Measurements from ENCODE around the gene FGF4.
"Not testable (repeated sequence)": the region's sequence is repeated elsewhere in the genome, so short reads cannot be mapped to it uniquely, and the experiment has no call there.

FGF4 gene

DNA sequence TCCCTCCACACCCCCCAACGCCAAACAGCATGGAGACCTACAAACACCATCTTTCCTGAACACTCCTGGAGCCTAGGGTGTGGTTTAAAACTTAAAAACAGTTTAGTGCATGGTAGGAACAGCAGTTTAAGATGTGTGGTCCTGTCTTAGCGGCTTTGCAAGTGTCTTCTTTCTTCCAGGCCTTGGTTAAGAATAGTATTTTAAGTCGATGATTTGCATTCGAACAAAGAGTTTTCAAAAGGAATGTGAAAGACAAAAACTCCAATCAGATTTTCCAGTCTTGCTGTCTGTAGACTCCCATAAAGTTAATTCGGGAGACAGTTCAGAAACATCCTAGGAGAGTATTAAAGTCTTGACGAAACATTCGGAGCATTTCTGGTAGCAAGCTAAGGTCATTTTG is 3.7 kb downstream of the FGF4 start:
- no peak for DNase-seq

DNA sequence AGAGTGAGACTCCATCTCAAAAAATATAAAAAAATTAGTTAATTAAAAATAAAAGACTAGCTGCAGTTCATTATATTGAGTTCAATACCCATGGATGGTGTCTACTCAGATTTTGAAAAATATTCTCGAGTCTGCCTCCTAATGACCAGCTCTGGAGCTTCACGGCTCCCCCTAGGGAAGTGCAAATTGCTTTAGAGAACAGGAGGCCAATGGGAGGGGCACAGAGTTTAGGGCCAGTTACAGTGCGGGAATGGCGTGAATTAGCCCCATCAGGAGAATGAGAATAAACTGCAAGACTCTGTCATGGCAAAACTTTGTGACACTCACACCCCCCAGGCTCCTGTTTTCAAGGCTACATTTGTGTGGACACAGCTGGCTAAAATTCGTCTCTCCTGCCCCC is 4.6 kb downstream of the FGF4 start:
- no peak for DNase-seq

DNA sequence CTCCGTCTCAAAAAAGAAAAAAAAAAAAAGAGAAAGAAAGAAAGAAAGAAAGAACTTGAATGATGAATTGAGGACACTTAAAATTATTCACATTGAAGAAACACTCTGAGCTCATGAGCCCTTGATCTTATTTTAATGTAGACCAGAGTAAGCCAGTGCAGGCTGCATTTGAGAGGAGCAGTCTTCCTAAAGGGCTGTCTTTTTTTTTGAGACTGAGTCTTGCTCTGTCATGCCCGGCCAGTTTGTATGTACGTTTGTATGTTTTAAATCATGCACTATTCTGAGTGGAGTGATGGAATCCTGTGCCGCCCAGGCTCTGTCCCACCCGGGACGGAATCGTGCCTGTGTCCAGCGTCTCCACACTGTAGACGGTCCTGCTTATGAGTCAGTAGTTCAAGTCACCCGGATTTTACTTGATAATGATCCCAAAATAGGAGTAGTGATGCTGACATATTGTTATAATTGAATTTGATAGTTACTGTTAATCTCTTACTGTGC is 9.6 kb downstream of the FGF4 start:
- no peak for DNase-seq

DNA sequence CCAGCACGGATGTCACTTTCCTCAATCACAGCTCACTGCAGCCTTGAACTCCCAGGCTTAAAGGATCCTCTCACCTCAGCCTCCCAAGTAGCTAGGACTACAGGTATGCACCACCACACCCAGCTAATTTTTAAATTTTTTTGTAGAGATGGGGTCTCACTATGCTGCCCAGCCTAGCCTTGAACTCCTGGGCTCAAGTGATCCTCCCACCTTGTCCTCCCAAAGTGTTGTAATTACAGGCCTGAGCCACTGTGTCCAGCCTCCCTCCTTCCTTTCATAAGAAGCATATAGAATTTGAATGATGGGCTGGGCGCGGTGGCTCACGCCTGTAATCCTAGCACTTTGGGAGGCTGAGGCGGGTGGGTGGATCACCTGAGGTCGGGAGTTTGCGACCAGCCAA is 10.2 kb downstream of the FGF4 start:
- not testable (repeated sequence) for DNase-seq

DNA sequence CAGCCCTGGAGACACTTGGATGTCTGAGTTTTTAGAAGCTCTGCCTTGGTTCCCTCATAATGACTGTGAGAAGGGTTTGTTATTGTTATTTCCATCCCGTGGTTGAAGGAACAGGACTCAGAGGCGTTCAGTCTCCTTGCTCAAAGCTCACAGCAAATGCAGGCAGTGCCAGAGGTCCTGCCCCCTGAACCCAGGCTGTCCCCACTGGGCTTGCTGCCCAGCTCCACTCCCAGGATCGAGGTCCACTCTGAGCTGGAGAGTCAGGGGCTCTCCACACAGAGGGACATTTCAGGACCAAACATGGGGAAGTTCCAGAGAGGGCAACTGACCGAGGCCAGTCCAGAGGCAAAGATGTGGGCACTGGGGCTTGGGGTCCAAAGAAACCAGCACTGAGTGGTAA is 14.8 kb downstream of the FGF4 start:
- DNase-seq, result no peak

DNA sequence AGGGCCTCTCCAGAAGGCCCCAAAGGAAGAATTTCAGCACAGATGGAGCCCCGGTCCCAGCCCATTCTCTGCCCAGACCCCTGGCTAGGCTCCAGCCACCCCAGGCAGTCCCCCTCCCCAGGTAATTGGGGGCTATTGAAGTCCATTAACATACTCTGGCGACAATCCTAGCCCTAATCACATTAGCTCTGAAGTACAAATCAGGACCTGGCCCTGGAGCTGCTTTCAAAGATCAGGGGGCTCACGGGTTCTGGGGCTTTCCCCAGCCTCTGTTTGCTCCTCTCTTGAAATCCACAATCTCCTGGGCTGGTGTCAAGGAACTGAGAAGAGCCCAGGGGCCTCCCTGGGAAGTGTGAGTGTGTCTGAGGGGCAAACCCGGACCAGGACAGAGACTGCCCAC is 22.3 kb downstream of the FGF4 start:
- DNase-seq, result no peak

DNA sequence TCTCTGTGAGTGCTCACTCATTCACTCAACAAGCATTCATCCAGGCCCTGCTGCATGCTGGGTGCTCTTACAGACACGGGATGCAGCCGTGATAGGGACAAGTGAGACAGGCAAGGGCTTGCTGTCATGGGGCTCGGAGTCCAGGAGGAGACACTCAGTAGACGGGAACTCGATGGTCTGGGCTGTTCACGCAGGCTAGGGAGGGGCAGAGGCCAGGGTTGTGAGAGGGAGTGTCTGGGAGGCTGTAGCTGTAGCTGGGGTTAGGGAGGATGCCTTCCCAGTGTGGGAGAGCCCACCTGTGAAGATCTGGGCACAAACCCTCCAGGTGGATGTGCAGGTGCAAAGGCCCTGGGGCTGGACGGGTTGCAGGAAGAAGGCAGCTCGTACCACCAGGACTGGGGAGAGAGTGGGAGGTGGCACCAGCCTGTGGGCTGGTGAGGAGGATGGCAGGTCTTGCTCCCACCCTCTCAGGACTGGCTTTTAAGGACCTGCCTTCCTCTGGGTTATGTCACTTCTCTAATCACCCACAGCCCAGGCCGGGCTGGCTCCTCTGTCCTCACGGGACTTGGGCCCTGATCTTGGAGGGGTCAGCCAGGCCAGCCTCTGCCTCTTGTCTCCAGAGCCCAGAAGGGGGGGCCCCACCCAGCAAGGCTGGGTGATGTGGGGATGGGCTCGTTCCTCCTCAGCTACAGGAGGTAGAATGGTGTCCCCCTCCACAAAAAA is 24.1 kb downstream of the FGF4 start:
- DNase-seq, result no peak

DNA sequence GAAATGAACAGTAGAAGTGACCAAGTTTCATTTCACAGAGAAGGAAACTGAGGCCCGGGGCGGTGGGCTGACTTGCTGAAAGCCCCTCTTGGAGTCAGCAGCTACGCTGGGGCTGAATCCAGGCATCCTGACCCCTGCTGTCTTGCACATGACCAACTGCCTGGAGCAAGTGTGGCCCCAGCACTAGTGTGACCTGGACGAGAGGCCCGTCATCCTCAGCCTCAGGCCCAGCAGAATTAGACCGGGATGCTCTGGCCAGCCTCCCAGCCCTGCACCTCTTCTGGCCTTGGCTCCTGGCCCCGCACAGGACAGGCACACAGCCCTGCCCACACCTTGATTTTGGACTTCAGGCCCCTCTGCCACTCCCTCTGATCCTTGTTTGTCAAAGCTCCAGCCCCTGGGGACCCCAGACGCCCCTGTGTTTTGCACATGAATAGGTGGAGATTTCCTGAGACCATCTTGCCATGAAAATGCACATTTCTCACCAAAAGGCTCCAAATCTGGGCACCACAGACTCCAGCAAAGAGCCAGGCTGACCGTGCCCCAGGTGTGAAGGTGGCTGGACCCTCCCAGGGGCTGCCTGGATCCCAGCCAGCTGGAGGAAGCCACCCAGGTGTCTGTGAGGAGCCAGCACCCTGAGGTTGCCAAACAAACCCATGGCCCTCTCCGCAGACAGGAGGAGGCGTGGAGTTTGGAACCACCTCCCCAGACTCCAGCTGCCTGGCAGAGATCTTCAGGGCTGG is 24.9 kb downstream of the FGF4 start:
- DNase-seq, result no peak

DNA sequence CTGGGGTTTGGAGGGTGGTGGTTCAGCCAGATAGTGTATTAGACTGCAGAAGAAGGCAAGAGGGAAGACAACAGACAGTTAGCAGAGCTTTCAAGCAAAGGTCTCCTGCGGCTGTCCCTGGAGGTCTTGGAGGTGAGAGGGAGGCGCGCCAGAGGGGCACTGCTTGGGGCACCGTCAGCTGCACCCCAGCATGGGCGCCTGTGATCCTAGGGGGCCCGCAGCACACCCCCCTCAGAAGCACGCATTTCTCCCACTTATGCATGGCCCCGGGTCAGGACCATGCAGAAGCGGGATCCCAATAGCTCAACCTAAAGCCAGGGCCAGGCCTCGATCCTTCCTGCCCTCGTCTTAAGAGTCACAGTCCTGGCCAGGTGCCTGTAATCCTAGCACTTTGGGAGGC is 26.5 kb downstream of the FGF4 start:
- DNase-seq, result no peak

DNA sequence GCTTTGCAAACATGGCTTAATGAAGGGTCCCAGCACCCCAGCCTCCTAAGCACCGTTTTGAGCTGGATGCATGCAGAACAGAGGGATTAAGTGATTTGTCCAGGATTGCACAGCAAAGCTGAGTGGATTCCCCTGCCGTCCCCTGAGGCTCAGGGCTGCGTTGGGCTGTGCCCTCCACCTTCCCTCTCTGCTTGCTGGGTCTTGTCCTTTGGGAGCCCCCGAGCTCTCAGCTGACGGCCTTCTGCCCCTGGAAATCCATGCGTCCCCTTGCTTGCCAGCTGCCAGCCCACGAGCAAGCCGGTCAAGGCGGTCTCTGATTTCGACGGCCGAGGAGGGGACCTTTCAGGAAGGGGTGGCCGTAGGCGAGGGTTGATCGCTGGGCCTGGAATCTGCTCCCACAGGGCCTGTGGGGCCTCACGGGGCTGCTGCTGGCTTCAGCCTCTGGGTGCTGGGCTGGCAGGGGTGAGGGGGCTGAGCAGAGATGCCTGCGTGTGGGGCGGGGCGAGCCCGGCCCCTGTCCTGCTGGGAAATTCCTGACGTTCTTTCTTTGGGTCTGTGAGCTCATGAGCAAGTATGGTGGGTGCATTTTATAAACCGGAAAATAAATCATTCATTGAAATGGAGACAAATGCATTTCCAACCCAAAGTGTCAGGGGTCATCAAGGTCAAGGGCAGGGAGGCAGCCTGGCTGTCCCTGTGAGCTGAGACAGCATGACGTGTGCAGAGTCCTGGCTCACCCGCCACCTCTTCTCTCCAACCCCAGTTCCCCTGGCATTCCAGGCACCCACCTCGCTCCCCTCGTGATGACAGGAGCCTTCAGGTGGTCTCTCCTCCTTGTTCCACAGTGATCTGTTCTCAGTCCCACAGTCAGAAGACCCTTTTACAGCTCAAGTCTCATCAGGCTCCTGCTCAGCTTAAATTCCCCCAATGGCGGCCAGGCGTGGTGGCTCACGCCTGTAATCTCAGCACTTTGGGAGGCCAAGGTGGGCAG is 28.1 kb downstream of the FGF4 start:
- no peak for DNase-seq

DNA sequence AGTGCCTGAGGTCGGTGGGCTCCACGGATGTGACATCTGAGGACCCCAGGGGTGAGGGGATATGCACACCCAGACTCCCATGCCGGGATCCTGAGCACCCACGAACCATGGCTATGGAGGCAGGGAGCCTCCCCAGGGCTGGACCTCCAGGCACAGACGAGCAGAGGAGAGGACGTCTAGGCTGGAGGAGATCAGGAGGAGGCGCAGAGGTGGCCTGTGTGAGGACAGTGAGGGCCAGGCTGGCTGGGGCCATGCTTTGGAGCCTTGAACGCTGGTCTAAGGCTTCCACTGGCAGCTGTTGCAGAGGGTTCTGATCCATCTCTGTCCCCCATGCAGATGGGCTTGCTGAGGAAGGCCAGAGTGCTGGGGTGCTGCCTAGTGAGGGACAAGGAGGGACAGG is 29.0 kb downstream of the FGF4 start:
- DNase-seq, result no peak

DNA sequence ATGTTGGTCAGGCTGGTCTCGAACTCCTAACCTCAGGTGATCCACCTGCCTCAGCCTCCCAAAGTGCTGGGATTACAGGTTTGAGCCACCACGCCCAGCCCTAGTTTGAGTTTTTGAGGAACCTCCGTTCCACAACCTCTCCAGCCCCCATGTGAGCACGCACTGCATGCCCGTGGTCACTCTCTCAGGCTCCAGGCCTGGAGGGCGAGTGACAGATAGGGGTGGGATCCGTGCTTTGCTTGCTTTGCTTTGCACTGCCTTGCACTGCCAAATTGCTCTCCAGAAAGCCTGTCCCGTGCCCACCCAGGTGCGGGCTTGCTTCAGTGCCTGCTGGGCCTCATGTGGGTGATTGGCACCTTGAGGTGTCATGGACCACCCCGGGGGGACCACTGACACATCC is 29.9 kb downstream of the FGF4 start:
- no peak for DNase-seq

DNA sequence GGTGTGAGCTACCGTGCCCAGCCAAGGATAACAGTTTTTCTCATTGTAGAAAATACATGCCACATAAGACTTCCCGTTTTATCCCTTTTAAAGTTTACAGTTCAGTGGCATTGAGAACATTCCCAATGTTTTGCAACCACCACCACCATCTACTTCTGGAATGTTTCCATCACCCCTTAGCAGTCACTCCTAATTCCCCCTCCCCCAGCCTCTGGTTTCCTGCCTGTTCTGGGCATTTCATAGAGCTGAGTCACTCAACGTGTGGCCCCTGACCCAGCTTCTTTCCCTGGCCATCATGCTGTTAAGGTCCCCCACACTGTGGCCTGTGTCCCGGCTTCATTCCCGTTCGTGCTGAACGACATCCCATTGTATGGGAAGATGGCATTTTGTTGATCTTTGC is 30.7 kb downstream of the FGF4 start:
- no peak for DNase-seq

DNA sequence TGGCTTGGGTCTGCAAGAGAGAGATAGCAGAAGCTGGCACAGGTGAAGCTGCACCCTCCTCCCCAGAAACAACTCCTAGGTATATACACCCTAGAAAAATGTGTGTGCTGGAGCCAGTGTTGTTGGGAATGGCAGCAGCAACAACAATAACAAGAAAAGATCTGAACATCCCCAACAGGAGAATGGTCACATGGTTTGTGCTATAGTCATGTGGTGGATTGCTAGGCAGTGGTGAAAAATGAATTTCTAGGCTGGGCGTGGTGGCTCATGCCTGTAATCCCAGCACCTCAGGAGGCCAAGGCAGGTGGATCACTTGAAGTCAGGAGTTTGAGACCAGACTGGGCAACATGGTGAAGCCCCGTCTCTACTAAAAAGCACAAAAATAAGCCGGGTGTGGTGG is 40.3 kb downstream of the FGF4 start:
- no peak for DNase-seq

DNA sequence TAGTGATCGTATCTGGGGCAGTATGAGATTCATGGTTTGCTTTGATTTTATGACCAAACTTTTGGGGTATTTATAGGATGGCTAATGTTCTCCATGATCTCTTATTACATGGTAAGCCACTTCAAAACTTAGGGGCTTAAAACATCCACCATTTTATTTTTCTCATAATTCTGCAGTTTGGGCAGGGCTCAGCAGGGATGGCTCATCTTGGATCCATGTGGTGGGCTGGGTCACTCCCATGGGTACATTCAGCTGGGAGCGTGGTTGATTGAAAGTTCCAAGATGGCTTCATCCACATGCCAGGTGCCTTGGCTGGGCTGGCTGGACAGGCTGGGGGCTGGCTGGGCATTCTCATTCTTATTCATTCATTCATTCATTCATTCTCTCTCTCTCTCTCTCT is 40.8 kb downstream of the FGF4 start:
- DNase-seq, result no peak

DNA sequence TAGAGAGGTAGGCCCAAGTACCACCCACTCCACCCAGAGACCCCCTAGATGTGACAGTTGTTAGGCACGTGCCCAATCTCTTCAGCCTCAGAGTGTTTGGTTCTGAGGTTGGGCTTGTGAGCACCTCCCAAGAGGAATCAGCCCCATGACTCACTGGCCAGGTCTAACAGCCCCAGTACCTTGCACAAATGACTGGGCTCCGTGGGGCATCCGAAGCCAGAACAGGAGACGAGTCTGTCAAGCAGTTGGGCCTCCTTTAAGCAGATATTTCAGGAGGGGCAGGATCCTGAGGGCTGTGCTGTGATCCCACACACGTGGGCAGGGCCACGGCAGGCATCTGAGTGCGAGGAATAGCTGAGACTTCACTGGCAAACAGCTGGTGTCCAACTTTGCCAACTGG is 42.2 kb downstream of the FGF4 start:
- no peak for DNase-seq

DNA sequence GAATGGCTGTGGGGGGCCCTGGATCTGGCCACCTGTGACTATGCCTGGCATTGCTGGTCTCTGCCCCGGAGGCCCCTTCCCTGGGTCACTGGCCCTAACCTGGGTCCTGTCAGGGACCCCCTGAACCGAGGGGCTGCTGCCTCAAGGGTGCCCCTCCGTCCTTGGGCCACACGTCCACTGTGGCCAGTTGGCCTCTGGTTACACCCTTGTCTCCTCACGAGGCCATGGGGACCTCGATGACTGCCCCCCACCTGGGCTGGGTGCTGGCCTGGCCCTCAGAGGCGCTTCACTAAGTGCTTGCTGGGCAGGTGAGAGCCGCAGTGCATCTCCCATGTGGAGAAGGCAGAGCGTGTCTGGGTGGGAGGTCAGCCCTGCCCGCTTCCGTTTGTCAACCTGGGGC is 44.0 kb downstream of the FGF4 start:
- no peak for DNase-seq

DNA sequence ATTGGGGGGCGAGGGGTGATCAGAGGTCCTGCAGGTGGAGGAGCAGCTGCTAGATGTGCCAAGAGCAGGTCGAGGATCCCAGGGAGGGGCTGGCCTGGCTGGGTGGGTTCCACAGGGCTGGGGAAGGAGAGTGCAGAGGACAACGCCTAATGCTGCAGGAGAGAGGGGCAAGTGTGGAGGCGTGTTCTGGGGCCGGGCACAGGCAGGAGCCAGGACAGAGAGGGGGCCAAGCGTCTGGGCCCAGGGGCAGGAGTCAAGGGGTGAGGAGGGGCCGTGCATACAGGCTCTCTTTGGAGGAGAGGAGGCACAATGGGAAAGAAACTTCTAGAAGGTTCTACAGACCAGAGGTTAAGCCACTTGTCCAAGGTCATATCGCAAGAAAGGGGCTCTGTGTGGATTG is 44.6 kb downstream of the FGF4 start:
- DNase-seq, result no peak

DNA sequence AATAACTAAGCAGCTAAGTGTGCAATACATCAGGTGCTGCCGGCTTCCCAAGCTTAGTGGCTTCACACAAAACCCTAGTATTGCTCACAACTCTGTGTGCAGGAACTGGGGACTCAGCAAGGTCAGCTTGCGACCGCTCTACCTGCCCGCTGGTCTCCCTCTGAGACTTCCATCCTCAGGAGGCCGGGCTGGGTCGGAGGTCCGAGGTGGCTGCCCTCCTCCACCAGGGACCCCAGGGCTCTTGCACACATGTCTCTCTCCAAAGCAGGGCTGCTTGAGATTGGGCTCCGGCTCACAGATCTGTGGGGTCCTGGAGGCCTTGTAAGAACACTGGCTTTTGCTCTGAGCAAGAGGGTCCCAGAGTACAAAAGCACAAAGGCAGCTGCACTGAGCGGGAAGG is 45.9 kb downstream of the FGF4 start:
- DNase-seq, result no peak

DNA sequence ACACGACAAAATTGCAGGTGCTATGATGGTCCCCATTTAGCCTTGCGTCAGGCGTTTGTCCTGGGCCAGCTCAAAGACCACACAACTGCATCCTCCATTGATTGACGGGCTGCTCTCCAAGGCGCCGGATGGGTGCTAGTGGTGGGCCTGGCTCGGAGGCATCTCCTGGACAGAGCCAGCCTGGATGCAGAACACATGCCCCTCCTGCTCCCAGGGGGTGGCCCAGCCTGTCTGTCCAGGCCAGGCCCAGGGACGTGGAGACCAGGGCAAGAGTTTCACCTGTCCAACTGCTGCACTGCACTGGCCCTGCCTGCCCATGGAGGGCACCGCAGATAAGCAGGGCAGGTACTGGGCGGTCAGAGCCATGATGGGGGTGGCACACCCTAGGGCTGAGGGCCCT is 47.9 kb downstream of the FGF4 start:
- DNase-seq, result no peak

DNA sequence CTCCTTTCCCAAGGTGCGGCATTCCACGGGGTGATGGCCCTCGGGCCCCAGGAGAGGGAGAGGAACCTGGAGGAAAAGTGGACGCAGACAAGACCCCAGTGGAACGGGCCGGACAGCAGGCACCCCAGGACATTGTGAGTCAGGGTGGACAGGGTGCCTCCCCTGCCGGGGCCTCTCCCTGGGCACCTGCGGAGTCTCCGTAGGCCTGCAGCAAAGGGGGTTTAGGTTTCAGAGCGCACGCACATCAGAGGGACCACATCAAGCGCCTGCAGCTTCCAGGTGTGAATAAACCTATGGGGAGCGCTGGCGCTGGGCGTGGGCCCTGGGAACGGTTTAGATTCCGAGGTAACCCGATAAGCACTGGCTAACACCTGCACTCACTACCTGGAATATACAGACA is 48.7 kb downstream of the FGF4 start:
- no peak for DNase-seq

DNA sequence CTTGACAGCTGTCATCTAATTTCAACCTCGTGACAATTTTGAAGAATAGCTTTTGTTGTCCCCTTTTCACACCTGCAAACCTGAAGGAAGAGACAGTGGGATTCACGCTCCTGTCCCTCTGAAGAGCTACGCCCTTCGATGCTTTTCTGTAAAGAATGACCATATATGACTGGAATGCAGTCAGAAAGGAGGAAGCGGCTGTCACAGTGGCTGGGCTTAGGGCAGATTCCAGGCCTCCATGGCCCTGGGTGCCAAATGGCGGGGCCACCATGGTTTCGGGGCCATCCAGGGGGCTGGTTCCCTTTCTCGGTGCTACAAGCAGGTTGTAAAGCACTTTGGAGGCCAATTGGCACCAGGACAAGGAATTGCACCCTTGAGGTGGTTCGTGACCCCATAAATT is 49.1 kb downstream of the FGF4 start:
- no peak for DNase-seq

DNA sequence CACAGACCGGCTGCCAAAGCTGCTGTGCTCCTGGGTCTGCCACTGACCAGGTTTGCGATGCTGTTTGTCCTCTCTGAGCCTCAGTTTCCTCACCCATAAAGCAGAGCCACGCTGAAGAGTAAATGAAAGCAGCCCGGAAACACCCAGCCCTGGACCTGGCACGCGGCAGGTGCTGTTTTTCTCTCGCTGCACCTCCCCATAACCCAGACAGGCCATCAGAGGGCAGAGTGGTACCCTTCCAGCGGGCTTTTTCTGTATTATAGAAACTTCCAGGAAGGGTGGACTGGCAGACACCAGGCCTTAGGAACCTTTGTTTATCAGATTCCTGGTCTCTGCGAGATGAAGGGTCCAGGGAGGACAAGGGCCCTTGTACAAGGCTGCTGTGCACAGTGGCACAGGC is 53.4 kb downstream of the FGF4 start:
- DNase-seq, result no peak

Measured in effector CD8-positive, alpha-beta T cell (primary cell).